ENCODE data around the gene ENTHD1.
A peak's percentile ranks its signal among the peaks of the same experiment; 100 is the strongest.
"Not testable (repeated sequence)": the region's sequence is repeated elsewhere in the genome, so short reads cannot be mapped to it uniquely, and the experiment has no call there.

ENTHD1 gene

DNA sequence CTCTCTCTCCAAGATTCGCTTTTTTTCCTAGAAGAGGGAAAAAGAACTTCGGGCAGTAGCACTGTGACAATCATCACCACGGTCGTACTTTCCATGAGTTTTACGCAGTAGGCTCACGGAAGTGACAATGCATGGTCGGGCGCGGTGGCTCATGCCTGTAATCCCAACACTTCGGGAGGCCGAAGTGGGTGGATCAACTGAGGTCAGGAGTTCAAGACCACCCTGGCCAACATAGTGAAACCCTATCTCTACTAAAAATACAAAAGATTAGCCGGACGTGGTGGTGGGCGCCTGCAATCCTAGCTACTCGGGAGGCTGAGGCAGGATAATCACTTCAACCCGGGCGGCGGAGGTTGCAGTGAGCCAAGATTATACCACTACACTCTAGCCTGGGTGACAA, 30.7 kb upstream of the ENTHD1 start:
- DNase-seq, result no peak

DNA sequence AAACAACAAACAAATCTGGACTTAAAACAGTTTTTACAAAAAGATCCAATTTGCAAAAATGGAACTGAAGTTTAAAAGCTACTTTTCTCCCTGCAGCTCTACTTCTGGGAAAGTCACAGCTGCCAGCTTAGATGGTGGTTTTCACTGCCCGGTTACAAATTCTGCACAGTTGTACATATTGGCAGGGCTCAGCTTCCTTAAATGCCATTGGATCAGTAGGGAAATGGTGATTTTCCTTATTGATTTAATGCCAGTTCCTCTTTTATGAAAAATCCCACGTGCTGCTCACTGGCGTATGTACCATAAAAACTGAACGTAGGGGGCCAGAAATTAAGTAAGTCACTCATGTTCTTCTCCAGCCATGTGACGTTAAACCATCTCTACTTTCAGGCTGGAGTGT, 30.1 kb upstream of the ENTHD1 start:
- no peak for DNase-seq

DNA sequence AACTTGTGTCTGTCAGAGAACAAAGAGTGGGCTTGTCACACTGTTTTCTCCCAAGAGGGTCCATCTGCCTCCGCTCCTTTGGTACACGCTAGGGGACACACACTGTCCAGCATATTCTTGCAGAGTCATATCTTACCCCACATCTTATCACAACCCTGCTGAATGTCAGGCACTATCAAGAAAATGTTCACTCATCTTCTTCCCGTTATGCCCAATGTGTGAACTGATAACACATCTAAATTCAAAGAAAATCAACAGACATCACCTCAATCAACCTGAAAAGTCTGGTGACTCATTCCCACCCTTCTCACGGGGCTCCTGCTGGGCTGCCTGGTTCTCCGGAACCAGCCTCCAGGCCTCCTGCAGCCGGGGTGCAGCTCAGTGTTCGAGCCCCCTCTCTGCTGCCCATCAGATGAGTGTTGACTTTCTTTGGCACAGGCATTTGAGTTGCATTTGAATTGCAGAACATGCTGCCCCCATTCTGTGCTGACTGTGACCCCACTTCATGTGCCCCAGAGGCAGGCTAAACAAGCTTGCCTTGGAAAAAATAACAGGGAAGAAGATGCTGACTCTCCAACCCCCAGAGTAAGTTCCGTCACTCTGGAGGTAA, 26.7 kb upstream of the ENTHD1 start:
- peak; percentile 59 to 81 for DNase-seq

DNA sequence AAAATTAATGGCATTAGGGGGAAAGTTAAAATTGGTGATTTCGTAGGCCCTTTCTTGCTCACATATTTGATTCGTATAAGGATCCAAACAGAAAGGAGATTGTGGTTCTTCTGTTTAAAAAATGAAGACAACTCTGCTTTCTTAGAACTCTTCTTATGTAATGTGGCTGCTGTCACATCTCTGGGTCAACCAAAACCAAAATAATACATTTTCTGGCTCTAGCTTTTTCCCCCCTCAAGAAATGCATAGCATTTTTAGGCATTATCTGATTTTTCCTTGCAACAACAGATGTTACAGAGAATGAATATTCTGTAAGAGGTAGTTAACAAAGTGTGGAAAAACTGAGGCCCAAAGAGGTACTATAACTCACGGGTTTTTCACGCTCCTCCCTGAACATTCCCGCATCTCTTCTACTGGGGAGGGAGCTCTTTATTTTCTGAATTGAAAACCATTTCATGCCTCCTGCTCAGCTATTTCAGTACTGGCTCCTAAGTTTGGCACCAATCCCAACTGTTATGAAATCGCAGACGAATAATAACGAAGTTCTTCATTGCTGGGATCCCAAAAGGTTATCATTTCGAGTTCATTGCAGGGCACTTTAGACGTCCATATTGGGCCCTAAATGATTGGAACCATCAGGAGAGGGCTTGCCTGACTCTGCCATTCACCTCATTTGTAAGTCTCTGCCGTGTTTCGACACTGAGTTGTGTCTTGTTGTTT, 24.4 kb upstream of the ENTHD1 start:
- DNase-seq, result peak in 1 of 2 donors; percentile 63

DNA sequence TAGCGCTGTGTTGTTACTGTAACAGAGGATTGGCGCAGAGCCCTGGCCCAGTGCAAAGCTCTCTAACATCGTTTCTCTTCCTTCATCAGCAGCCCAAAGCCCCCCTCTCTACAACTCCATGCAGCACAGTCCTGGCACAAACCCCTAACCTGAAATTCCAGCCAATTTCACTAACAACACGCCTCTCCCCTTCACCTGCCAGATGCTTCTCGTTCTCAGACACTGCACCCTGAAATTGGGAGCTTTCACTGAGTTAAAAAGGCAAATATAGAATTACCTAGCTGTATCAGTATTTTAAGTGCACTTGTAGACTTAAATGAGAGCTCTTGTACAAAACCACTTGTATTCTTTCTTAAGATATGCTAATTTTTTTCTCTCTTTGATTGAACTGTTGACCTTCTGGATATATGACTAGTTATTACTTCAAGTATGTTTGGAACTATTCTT, 23.7 kb upstream of the ENTHD1 start:
- DNase-seq, result no peak

DNA sequence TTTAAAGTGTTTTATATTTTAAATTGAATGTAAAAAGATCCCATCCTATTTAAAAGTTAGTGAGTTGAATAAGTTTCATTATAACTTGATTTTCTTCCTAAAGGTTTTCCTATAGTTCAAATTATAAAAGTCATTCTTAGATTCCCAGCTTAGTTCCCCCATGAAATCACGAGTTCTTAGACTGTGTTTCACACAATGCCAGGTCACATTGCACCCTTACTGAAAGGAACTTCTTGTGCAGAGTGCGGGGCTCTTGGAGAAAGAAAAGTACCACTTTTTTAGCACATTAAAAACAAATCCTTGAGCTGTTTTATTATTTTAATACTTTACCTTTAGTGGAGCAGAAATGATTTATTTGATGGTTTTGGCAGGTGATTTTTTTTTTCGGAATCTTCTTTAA, 22.9 kb upstream of the ENTHD1 start:
- no peak for DNase-seq

DNA sequence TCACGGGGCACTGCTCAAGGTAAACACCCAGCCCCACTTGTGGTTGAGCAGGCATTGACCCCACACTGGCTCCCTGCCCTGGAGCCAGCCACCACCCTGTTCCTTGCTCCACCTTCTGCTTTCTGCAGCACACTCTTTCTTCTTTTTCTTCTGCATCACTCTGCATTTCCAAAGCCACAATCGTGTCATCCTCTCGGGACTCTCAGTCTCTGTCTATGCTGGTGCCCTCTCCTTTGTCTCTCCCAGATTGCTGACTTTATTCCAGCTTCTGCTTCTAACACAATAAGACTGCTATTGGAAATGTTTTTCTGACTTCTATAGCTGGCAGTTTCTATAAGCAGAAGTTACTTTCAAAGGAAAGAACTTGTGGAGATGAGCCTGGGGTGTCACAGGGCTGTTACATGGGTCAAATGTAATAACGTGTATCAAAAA, 21.8 kb upstream of the ENTHD1 start:
- DNase-seq, result no peak

DNA sequence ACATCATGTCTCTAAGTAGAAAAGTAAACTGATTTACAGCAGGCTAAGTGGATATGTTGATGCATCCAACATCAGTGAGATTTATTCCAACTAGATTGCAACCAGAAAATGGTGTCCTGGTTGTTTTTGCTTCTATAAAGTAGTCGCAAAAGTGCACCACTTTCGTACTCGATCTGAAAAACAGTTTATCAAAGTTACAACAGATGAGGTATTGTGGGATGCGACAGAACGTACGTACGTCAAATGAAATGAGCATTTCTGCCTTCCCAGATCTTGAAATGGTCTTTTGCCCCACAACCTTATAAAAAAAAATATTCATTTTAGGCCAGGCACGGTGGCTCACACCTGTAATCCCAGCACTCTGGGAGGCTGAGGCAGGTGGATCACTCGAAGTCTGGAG, 21.0 kb upstream of the ENTHD1 start:
- DNase-seq, result no peak

DNA sequence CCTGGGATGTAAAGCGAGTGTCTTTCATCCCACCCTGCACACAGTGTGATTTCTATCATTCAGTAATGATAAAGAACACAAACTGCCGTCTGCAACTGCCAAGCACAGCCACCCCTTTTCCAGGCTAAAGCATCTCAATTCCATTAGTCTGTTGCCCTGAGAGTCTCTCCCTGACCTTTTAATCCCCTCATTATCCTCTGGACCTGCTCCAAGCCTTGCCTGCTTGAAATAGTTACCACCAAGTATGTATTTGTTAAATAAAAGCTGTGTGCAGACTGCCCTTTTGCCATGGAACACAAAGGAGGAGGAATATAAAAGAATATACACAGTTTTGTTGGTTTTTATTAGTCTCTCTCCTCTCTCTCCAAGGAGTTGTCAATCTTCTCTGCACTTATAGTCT, 20.3 kb upstream of the ENTHD1 start:
- DNase-seq, result no peak

DNA sequence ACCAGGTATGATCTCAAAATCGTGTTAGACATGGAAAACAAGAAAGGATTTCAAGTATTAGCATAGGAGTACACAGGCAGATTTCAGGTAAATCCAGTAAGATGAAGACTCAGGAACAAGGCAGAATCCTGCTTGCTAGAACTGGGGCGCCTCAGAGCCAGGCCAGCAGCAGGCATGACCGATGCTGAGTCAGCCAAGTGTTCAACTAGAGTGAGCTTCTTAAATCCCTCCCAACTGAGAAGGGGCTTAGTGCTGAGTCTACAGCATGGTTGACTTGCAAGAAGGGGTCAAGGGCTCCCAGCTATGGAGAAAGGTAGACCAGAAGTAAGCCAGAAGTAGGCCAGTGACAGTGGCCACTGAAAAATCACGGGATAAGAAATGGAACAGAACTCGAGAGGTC, 19.8 kb upstream of the ENTHD1 start:
- DNase-seq, result no peak

DNA sequence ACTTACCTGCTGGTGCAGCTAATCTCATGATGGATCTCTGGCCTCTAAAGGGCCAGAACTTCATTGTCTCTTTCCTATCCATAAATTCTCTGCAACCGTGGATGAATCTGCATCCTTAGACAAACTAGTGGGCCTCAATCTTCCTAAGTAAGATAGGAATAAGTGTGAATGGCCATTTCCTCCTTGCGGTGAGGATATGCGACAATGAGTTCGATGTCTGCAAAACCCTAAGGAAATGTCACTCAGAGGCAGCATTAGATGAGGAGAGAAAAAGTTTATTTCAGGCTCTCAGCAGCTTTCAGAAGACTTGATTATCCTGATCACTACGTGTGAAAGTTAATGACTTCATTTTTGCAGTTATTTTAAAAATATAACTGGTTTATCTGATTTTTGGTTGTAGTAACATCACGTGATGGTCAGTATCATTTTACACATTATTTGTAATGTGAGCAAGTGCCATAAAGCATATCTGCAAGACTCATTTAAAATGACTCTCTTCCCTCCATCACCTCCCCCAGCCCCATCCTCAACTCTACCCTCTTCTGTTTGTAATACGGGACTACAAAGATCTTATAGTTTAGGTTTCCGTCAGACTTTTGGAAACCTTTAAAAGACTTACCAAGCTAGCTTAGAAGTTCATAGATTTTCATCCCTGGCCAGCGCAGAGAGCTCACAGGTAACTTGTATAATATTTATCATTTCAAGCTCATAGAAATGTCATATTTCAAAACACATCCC, 17.5 kb upstream of the ENTHD1 start:
- DNase-seq, result no peak

DNA sequence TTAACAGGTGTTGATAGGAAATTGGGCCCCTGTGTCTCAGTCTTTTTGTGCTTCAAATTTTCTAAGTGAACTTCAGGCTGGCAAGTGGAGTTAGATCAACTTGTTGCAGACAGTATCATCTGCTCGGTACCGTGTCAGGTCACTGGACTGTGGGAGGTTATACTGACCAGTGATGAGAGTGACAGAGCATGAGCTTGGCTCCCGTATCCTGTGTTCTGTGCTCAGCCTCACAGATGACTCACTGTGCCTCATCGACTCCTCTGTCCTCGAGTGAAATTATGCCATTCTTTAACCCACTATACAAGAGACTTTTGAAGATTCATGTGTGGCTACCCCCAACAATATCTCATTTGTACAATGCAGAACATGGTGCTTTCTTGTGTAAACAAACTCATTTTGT, 15.2 kb upstream of the ENTHD1 start:
- no peak for DNase-seq

DNA sequence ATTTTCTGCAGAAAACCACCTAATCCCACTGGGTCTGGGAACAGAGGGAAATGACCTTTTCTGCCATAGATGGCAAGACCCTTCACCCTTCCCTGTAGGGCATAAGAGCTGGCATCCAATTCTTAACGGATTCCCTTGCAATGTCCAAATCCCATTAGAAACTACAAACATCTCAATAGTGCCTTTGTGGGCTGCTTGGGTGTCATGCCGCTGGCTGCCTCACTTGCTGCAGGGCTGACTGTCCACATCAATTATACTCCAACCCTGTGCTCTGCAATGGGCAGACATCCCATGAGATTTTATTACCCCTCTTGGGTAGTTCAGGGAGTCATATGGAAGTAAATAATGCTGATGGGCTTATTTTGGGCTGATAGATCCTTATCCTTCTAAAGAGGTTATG, 14.6 kb upstream of the ENTHD1 start:
- DNase-seq, result no peak

DNA sequence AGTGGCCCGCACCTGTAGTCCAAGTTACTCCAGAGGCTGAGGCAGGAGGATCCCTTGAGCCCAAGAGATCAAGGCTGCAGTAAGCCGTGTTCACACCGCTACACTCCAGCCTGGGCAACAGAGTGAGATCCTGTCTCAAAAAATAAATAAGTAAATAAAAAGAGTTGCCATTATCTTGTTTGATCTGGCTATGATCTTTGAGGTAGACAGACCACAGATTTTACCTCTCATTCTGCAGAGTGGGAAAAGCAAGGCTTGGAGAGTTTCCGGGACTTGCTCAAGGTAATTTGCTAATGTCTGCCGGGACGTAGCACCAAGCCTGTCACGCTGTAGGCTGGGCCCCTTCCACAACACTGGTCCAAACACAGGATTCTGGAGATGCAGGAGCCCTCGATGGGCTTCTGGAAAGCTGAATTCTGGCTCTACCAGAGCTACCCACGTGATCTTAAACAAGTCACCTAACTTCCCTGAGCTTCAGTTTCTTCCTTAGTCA, 14.1 kb upstream of the ENTHD1 start:
- DNase-seq, result peak in 1 of 2 donors; percentile 59

DNA sequence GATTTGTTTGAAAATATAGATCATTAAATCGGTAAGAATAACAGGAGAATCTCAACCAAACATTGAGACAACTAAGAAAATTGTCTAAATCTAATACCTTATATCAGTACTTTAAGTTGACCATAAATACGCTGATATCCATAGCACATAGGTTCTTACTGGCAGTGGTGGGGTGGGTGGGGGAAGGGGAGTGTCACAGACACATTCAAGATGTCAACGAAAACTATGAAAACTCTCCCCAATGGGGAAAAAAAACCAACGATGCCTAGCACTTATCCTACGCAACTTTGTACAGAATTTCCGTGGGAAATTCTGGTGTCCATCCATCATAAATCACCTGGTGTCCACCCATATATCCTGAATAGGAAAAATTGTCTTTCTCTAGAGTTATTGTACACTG, 13.5 kb upstream of the ENTHD1 start:
- DNase-seq, result no peak

DNA sequence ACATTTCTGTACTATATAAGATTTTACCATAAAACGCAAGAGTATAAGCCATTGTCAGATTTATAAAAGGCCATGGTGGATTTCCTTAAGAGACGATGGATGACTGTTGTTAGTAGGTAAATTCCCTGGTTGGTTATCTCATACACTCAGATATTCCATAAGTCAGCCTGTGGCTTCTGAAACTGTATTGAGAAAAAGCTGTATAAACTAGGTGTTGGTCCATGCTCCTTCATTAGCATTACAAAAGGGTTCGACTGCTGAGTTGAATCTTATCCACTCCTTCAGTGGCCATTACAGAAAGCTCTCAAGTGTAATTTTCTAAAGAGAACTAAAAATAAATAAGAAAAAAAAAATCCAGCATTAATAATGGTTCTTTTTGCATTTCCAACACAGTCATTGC, 12.6 kb upstream of the ENTHD1 start:
- no peak for DNase-seq

DNA sequence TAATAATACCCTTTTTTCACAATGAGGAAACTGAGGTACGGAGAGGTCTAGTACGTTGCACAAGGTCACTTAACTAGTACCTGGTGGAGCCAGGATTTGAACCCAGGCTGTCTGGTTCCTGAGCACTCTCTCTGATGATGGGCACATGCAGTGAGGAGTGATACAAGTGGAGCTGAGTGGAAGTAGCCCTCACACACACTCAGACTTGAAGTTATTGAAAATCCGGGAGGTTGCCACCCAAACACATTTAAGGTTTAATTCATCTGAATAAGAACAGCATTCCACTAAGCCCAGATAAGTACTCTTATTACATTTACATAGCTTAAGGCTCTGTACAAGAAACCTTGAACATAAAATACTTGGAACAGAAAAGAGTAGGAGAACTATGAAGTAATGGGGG, 12.1 kb upstream of the ENTHD1 start:
- no peak for DNase-seq

DNA sequence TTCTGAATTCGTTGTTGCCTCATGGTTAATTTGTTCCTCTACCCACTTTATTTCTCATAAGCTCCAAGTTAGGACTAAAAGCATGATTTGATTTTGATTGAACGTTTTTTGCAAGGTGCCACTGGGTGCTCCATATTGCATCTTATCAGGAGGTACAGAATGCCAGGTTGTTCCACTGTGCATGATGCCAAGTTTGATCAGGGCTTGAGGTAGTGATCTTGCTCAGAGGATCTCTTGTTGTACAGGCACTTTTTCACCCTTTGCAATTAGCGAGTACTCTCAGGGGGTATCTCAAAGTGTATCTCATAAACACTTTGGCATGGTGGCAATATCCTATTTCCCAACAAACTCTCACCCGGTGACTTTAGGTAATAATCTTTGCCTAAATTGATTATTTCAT, 11.3 kb upstream of the ENTHD1 start:
- no peak for DNase-seq

DNA sequence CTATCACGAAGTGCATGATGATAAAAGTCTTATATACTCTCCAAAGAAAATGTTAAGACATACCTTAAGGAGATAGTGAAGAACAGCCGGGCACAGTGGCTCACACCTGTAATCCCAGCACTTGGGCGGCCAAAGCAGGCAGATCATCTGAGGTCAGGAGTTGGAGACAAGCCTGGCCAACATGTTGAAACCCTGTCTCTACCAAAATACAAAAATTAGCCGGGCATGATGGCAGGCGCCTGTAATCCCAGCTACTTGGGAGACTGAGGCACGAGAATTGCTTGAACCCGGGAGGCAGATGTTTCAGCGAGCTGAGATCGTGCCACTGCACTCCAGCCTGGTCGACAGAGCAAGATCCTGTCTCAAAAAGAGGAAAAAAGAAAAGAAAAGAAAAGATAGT, 10.5 kb upstream of the ENTHD1 start:
- not testable (repeated sequence) for DNase-seq

DNA sequence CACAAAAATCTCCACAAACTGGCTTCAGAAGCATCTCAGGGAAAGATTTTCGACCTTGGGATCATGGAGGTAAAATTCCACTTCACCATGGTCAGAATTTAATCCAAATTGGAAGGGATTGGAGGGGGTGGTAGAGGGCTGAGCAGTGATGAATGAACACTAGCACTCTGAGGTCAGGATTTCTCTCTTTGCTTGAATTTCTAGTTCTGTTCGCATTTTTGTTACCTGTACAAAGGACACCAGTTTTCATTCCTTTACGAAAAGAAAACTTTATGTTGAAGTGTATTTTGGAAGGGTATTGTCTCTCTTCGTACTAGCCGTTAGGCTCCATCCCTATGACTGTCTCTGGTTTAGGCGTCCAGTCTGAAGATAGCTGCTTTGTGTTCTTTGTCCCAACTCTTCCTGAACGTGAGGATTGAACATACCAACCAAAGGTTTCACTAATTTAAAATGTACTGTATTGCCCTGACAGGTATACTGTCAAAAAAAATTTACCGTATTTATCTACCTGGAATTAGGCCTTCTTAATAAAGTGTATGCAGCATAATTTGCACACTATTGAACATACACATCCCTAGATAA, 8.1 kb upstream of the ENTHD1 start:
- DNase-seq, result no peak

DNA sequence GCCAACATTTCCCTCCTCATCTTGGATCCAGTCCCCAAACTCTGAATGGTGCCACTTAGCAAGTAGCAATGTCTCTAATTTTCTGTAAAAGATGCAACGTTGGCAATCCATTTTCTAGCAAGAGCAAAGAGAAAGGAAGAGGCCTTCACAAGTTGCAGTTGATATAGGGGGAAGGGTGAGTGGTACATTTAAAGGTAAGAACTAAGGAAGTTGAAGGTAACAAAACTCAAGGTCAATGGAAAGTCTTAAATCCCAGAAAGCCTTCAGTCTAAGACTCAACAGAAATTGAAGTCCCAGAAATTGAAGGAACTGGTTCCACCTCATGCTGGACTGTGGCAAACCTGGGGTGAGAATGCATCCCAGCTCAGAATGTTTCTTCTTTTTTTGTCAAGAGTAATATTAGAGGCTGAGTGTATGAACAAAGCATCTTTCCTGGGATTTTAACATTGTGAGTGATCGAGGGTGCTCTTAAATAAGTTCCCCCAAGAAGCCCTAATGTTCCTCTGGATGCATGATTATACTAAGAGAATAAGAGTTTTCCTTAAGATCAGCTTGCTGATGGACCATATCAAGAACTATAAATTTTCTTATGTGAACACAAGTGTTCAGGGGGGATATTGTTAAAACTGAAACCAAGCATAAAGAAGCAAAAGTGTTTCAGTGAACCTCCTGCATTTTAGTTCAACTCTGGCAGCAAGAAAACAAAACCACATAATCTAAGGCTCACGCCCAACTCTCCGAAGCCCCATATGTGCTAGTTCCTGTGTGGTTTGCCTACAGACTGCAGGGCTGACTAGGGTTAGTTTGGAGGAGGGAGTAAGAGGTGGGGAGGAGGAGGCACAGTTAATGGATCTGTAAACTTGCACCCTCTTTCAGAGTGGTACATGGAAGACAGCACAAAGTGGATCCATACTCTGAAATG, 7.0 kb upstream of the ENTHD1 start, which contains the start of gene GRAP2:
GRAP2 (plus strand) TSS at position 779 of the 922 bp plus-strand sequence. CDS start 46,023 bp downstream, outside the sequence.
- peak; percentile 80 to 89 for DNase-seq

DNA sequence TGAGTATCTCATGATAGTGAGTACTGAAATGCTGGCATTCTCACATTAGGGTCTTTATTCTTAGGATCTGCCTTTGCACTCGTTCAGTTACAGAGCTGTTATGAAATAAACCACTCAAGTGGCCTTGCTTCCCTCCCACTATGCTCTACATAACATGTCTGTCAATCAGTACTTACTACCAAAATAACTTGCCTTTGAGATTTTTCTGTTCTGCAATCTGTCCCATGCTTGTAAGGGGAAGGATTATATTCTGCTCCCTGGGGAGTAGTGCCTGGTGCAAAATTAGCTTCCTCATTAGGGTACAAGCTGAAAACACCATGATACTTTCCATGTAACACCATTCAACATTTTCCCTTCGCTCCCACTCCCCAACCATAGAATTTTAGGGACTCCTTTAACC, 5.4 kb upstream of the ENTHD1 start:
- DNase-seq, result peak in 1 of 2 donors; percentile 45

Measured in CD4-positive, alpha-beta T cell treated with Interleukin-4 for 1 hour (primary cell).